ENCODE data around the gene KCTD15. TPM values are rescaled to one million over a fixed set of nuclear protein-coding genes. Genes with fewer than 3 reads are reported as not detected.

The KCTD15 gene
- total and polyA plus RNA-seq, 10 of the 15 experiments (the other 5 are each of a cell fraction or from before 2014, with no cell fraction given): not detected

DNA sequence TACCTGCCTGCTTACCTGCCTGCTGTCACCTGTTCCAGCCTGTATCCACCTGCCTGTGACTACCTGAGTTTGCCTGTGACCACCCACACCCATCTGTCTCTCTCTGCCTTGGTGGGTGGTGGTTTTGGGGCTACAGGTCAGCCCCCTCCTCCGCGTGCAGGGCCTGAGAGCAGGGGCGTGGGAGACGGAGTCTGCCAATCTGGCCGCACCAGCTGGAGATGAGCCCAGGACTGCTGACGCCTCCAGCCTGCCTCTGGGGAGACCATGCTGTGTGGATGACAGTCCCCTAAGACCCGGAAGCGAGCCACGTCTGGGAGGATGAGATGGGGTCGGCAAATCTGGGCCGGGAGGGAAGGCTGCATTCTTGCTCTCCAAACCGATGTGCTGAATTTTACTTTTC lies 15.9 kb upstream of the KCTD15 start (continued):
- TF ChIP-seq, protein P1, sequence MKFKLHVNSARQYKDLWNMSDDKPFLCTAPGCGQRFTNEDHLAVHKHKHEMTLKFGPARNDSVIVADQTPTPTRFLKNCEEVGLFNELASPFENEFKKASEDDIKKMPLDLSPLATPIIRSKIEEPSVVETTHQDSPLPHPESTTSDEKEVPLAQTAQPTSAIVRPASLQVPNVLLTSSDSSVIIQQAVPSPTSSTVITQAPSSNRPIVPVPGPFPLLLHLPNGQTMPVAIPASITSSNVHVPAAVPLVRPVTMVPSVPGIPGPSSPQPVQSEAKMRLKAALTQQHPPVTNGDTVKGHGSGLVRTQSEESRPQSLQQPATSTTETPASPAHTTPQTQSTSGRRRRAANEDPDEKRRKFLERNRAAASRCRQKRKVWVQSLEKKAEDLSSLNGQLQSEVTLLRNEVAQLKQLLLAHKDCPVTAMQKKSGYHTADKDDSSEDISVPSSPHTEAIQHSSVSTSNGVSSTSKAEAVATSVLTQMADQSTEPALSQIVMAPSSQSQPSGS (IDR thresholded peaks at IDR 0.05; ENCODE audit: low read length): no peak
- TF ChIP-seq SRF (IDR thresholded peaks at IDR 0.05; ENCODE audit: low read depth in 2 of 2, low read length in 2 of 2) (no peak), FOXK2 (IDR thresholded peaks at IDR 0.05) (no peak), NFXL1 (IDR thresholded peaks at IDR 0.05; ENCODE audit: borderline replicate concordance) (no peak), POLR2A (IDR thresholded peaks at IDR 0.05; ENCODE audit: low read depth, low read length) (no peak), LARP7 (IDR thresholded peaks at IDR 0.05) (no peak)
- TF ChIP-seq, protein P2, sequence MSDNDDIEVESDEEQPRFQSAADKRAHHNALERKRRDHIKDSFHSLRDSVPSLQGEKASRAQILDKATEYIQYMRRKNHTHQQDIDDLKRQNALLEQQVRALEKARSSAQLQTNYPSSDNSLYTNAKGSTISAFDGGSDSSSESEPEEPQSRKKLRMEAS (IDR thresholded peaks at IDR 0.05; ENCODE audit: low read depth, low read length): no peak
- TF ChIP-seq, protein P3, sequence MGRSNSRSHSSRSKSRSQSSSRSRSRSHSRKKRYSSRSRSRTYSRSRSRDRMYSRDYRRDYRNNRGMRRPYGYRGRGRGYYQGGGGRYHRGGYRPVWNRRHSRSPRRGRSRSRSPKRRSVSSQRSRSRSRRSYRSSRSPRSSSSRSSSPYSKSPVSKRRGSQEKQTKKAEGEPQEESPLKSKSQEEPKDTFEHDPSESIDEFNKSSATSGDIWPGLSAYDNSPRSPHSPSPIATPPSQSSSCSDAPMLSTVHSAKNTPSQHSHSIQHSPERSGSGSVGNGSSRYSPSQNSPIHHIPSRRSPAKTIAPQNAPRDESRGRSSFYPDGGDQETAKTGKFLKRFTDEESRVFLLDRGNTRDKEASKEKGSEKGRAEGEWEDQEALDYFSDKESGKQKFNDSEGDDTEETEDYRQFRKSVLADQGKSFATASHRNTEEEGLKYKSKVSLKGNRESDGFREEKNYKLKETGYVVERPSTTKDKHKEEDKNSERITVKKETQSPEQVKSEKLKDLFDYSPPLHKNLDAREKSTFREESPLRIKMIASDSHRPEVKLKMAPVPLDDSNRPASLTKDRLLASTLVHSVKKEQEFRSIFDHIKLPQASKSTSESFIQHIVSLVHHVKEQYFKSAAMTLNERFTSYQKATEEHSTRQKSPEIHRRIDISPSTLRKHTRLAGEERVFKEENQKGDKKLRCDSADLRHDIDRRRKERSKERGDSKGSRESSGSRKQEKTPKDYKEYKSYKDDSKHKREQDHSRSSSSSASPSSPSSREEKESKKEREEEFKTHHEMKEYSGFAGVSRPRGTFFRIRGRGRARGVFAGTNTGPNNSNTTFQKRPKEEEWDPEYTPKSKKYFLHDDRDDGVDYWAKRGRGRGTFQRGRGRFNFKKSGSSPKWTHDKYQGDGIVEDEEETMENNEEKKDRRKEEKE (IDR thresholded peaks at IDR 0.05): no peak

DNA sequence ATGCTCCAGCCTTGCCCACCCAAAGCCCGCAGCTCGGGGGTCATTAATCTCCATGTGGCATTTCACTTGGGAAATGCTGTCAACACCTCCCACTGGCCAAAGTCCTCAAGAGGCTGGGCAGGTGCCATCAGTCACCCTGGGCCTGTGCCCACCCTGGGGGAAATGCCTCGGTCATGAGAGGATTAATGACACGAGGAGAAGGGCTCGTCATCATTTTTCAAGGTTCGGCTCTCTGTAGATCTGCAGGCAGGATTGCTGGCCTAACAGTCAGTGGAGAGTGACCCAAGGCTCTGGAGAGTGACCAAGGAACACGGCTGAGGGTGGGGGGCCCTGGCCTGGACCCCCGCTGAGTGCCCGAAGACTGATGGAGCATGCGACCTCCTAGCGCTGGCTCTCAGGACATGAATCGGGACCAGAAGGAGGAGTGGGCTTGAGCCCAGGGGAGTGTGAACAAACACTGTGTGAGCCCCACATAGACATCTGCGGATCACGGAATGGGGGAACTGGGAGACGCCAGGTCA lies 15.2 kb upstream of the KCTD15 start:
- Histone ChIP-seq H3K27me3 (replicated peaks in 1 of 2; ENCODE audit: control insufficient read depth in 2 of 2, insufficient read depth in 2 of 2, low read length in 1 of 2) (peaks cover 0 to 3% of the 10 kb centered on the region in 2 experiments; a peak in 2 of 4 replicates), H3K4me1 (ENCODE audit: control insufficient read depth, insufficient read depth, low read length) (no peaks in the 10 kb centered on the region), H2AFZ (ENCODE audit: control insufficient read depth, low read depth, low read length) (no peak overlapping the region), H3K79me2 (ENCODE audit: control insufficient read depth, insufficient read depth, low read length) (no peaks in the 10 kb centered on the region), H4K20me1 (ENCODE audit: control insufficient read depth, insufficient read depth) (no peaks in the 10 kb centered on the region), H3K36me3 (ENCODE audit: control insufficient read depth in 2 of 2, insufficient read depth in 2 of 2, low read length in 1 of 2) (no peaks in the 10 kb centered on the region), H3K27ac (ENCODE audit: control insufficient read depth, insufficient read depth) (no peak overlapping the region), H3K4me3 (no peak overlapping the region), H3K9ac (ENCODE audit: control insufficient read depth, insufficient read depth, low read length) (no peak overlapping the region), H3K4me2 (ENCODE audit: control insufficient read depth, insufficient read depth) (no peak overlapping the region), H3K9me3 (replicated peaks; ENCODE audit: control insufficient read depth, insufficient read depth, low read length) (no peaks in the 10 kb centered on the region)
- POLR2A ChIA-PET: no interaction called here
- CTCF ChIA-PET: no interaction called here
- no TSS peak for BruUV-seq (replicated peaks)
- no peak for FAIRE-seq
- intact Hi-C loops (cut with micrococcal nuclease; ENCODE audit: unreplicated experiment) (loop anchor here (10.0 kb wide), 1 partner anchor 933 kb away; no protein-coding TSS in a partner anchor), in situ Hi-C loops (cut with MboI) (loop anchor here (5.0 to 25.0 kb wide), 3 partner anchors 311 to 931 kb away; no protein-coding TSS in a partner anchor)
- ATAC-seq: no peak
- SMC1A ChIA-PET (ENCODE audit: uncharacterized antibody, unreplicated experiment): no interaction called here
- 34% methylated on average over 15 of the region's 15 CpGs for WGBS (ENCODE audit: insufficient coverage, insufficient replicate concordance, low lambda C conversion rate, missing lambda C conversion rate)
- RAD21 ChIA-PET (ENCODE audit: unreplicated experiment): no interaction called here
- DNase-seq (ENCODE audit: low read depth, low spot score): no peak
- TF ChIP-seq, protein P4, sequence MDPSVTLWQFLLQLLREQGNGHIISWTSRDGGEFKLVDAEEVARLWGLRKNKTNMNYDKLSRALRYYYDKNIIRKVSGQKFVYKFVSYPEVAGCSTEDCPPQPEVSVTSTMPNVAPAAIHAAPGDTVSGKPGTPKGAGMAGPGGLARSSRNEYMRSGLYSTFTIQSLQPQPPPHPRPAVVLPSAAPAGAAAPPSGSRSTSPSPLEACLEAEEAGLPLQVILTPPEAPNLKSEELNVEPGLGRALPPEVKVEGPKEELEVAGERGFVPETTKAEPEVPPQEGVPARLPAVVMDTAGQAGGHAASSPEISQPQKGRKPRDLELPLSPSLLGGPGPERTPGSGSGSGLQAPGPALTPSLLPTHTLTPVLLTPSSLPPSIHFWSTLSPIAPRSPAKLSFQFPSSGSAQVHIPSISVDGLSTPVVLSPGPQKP (IDR thresholded peaks at IDR 0.05; ENCODE audit: low read depth, low read length): no peak
- no peak for TF ChIP-seq EED (IDR thresholded peaks at IDR 0.05; ENCODE audit: low read depth)
- no peak for TF ChIP-seq SUPT20H (IDR thresholded peaks at IDR 0.05; ENCODE audit: borderline replicate concordance, control insufficient read depth, low read depth, low read length)
- no peak for TF ChIP-seq ZNF217 (IDR thresholded peaks at IDR 0.05)
- no peak for TF ChIP-seq SREBF2 (IDR thresholded peaks at IDR 0.05; ENCODE audit: low read length)
- TF ChIP-seq, protein P5, sequence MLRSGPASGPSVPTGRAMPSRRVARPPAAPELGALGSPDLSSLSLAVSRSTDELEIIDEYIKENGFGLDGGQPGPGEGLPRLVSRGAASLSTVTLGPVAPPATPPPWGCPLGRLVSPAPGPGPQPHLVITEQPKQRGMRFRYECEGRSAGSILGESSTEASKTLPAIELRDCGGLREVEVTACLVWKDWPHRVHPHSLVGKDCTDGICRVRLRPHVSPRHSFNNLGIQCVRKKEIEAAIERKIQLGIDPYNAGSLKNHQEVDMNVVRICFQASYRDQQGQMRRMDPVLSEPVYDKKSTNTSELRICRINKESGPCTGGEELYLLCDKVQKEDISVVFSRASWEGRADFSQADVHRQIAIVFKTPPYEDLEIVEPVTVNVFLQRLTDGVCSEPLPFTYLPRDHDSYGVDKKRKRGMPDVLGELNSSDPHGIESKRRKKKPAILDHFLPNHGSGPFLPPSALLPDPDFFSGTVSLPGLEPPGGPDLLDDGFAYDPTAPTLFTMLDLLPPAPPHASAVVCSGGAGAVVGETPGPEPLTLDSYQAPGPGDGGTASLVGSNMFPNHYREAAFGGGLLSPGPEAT (IDR thresholded peaks at IDR 0.05; ENCODE audit: low read depth): no peak
- TF ChIP-seq, protein P6, sequence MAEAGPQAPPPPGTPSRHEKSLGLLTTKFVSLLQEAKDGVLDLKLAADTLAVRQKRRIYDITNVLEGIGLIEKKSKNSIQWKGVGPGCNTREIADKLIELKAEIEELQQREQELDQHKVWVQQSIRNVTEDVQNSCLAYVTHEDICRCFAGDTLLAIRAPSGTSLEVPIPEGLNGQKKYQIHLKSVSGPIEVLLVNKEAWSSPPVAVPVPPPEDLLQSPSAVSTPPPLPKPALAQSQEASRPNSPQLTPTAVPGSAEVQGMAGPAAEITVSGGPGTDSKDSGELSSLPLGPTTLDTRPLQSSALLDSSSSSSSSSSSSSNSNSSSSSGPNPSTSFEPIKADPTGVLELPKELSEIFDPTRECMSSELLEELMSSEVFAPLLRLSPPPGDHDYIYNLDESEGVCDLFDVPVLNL (IDR thresholded peaks at IDR 0.05; ENCODE audit: low read depth, low read length): no peak
- no peak for TF ChIP-seq ASH2L (IDR thresholded peaks at IDR 0.05; ENCODE audit: borderline replicate concordance, low read depth)

All from GM12878 (cell line).